VCaP (cell line): ENCODE data around the gene WDR5.

Experiments
- H3K27ac ChIP-seq: fragments of 450-650 bp; 2 replicates; pipeline ENCODE4 v1.5.1; 2017
- CTCF ChIP-seq: fragments of 450-650 bp; conservative IDR thresholded peaks from 2 replicates; pipeline ENCODE4 v1.5.1; 2017; ENCODE audit warnings: mild to moderate bottlenecking, moderate library complexity

WDR5 gene

GRCh38 chr9:134155812-134156377, 20.0 kb downstream of the WDR5 start:
- TF ChIP-seq CTCF, result no peak
- no peak overlapping the region for H3K27ac ChIP-seq

GRCh38 chr9:134156564-134157377, 20.9 kb downstream of the WDR5 start:
- TF ChIP-seq CTCF, result no peak
- no peak overlapping the region for H3K27ac ChIP-seq

GRCh38 chr9:134157378-134157885, 21.6 kb downstream of the WDR5 start:
- H3K27ac ChIP-seq, result no peak overlapping the region
- no peak for TF ChIP-seq CTCF

- TF ChIP-seq CTCF, result no peak
- no peak overlapping the region for H3K27ac ChIP-seq
These were observed 22.4 kb downstream of the WDR5 start for GRCh38 chr9:134158242-134158641.

GRCh38 chr9:134158753-134159392, 23.0 kb downstream of the WDR5 start:
- TF ChIP-seq CTCF, result no peak
- no peak overlapping the region for H3K27ac ChIP-seq

- no peak for TF ChIP-seq CTCF
- no peak overlapping the region for H3K27ac ChIP-seq
These were observed 23.8 kb downstream of the WDR5 start for GRCh38 chr9:134159566-134160245.

- TF ChIP-seq CTCF, result no peak
- H3K27ac ChIP-seq, result no peak overlapping the region
These were observed 25.8 kb downstream of the WDR5 start for GRCh38 chr9:134161647-134162046.
